Dedifferentiated amniotic fluid mesenchymal stem cell (primary cell): ENCODE measurements around the gene RFC3.

Experiments used
- DNase-seq: peaks from one replicate; pipeline ENCODE4 v3.0.0-alpha.2; 2016; ENCODE audit errors: extremely low spot score

The RFC3 gene

DNA sequence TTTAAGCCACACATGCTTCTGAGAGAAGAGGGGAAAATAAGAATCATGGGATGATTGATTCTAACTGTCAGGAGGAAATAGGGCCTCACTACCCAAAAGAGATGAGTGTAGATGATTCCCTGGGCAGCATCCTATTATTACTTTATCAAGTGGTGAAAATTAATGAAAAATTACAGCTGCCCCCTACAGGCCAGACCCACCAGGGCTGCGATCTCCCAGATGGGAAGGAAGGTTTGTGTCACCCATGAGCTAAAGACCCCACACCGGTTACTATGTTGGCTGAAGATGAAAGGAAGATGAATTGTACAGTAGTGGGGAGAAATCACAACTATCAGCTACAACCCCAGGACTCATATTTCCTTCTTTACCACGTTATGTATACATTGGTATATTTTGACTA, 49.5 kb downstream of the RFC3 start:
- no peak for DNase-seq

DNA sequence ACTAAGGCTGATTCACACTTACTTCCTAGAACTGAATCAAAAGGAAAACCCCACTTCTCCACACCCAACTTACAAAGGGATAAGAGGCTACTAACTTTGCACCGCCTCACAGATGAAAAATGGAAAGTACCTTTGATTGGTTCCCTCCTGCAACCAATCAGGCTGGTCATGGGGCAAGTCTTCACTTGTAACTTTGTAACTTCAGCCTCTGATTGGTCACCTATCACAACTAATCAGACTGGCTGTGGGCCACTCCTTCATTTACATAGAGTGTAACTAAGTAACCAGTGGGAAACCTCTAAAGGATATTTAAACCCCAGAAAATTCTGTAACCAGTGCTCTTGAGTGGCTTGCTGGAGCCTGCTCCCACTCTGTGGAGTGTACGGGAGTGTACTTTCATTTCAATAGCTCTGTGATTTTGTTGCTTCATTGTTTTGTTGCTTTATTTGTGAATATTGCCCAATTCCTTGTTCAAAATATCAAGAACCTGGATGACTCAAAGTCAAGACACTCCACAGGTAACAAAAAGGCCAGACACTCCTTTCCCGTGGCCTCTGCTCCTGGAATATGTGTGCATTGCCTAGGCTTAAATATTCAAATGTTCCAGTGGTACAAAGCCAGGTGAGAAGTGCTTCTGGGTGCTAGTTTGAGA, 50.5 kb downstream of the RFC3 start:
- no peak for DNase-seq

DNA sequence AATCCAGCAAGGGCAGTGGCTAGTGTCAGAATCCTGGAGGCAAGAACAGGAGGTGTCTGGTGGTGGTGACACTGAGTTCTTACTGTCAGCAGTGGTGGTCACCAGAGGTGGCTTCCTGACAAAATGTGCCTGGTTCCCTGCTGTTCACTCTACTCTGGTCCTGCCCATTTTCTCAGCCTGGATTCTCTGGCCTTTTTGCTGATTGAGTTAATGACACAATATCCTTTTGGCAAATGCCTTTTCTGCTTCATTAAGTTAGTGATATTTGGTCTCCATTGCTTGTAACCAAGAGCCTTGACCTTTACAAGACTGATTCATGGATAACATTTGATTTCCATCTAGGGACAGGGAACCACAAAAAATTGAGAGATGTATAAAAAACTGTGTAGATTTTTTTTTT, 51.1 kb downstream of the RFC3 start:
- DNase-seq, result no peak

DNA sequence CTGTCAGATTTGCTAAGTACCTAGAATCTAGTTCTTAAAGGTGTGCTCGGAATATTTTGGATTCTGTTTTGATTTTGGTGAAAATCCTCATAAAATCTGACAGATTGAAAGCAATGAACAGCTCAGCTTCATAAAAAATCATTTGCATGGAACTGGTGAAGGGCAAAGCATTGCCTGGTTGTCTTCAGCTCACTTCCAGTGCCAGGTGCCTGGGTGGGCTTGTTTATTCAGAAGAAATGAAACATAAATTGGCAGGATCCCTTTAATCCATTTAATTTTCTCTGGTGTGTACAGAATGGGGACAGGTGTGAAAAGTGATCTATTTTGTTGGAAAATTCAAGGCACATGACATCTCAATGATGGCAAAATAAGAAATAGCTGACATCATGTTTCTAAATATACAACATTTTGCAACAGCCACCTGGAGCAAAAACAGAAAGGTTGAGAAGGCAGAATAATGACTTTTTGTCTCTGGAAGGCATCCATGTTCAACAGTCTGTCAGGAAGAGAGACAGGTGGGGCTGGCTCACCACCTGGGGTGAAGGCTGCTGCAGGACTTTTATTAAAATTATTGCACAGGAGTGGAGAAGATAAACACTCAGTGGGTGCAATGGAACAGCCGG, 52.2 kb downstream of the RFC3 start:
- no peak for DNase-seq

DNA sequence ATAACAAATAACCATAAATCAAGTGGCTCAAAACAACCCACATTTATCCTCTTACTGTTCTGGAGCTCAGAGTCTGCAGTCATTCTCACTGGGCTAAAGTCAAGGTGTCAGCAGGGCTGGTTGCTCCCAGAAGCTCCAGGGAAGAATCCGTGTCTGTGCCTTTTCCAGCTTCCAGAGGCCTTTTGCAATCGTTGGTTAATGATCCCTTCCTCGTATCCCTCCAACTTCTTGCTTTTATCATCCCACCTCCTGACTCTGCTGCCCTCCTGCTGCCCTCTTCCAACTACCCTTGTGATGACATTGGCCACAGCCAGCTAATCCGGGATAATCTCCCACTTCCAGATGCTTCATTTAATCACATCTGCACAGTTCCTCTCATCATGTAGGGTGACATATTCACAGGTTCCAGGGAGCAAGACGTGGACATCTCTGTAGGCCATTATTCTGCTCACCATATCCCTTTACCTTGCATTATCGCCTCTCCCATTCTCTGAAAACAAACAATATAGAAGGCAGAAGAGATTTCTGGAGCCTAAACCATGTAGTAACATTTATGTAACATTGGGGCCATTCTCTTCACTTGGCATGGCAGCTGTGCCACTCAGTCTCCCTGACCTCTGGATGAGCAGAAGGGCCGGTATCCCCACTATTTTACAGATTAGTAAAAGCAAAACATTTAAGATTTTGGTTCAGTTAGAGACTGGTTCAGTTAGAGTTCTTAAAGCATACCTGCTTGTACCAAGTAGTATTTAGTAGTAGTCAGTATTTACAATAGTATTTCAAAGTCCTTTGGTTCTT, 53.5 kb downstream of the RFC3 start:
- no peak for DNase-seq

DNA sequence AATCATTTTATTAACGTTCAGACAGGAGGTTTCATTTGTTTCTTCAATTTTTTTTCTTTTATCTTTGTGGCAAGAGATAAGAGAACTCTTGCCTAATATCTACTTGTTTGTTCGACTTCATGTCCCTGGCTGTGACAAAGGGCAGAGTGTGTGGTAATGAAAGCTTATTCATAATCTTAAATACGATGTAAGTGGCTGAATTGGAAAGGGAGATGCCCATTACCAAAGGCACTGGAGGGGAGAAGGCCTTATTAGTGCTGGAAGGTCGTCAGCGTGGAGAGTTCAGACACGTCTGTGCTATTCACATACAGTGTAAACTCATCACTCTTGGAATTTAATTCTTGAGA, 54.0 kb downstream of the RFC3 start:
- DNase-seq, result no peak

DNA sequence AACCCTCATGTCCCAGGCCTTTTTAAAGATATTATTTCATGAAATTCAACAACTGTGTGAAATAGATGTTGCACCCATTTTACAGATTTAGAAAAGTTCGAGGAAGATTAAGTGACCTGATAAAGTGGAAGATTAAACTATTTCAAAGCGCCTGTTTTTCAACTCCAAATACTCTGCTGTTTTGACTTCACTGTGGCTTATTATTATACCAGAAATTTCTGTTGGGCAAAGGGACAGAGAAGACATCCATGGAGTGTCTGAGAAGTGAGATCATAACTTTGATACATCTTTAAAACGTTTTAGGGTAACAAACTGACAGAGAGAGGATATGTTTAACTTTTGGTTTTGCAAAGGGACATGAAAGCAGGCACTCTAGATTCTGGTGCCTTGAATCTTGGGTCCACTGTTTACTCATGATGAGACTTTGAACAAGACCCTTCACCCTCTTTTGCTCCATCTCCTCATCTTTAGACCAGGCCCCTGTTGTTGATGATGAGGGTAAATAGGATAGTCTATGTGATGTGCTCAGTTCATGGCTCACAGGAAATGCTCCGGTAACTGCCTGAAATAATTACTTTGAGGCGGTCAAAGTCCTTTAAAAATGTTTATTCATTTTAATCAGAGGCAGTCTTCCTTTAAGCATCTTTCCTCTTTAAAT, 55.4 kb downstream of the RFC3 start:
- DNase-seq, result no peak

DNA sequence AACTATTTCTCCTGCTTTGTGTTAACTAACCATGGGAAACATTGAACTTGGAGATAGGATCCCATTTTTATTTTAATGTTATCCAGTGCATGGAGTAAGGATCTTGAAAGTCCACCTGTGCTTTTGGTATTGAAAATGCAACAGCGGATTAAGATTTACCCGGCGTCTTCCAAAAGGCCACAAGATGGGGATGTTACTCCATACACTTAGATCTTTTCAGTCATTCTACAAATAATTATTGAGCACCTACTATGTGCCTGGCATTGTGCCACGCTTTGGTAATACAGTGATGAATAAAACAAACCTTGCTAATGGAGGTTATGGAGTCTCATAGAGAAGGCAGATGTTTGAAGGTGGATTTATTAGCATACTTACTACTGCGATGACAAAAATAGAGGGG, 56.9 kb downstream of the RFC3 start:
- no peak for DNase-seq

DNA sequence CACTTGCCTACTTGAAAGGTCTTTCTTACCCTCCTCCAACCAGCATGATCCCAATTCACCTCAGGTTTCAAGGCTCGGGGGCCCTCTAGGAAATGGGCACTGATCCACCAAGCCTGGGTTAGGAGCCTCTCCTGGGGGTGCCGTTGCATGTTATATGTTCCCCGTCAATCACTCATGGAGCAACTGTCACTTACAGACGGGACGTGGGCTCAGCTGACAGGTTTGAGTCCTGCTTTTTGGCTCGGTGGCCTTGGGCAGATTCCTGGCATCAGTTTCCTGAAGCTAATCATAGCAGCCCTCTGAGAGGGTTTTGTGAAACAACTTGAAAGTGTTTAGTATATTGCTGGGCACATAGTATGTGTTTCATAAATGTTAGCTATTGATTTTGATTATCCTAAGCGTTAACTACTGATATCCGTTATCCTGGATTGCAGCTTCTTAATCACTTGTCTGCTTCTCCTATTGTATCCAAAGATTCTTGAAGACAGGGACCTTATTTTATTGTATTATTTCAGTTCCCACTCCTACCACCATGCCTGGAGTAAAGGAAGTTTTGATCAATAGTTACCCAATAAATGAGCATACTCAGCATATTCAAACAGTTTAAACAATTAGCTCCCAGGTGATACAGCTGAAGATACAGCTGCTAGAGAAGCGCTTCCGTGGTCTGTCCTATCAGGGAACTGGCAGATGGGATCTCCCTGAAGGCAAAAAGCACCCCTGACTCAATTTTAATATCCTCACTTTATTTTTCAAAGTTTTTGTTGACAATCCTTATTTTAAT, 57.9 kb downstream of the RFC3 start:
- DNase-seq, result no peak

DNA sequence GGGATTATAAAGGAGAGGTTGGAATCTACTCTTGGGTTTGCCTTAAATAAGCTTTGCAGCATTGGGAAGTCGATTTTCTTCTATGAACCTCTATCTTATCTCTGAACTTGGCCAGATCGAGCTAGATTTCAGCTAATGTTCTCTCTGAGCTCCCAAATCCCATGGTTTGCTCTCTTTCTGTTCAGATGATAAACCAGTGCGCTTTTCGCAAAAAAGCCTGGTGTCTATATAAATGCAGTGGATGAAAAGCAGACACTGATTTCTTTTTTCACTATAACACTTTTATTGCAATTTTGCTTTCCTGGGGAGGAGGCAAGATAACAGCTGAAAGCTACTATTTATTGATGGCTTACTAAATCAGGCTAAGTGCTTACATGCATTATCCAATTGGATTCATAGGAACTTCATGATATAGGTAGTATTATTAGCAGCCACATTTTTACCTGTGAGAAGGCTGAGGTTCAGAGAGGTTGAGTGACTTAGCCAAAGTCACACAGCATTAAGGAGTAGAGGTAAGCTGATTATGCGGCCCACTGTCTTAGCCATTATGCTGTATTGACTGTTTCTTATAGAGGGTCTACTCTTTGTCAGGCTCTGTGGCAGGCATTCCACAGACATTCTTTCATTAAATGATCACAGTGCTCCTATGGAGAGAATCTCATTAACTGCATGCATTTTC, 58.9 kb downstream of the RFC3 start:
- no peak for DNase-seq

DNA sequence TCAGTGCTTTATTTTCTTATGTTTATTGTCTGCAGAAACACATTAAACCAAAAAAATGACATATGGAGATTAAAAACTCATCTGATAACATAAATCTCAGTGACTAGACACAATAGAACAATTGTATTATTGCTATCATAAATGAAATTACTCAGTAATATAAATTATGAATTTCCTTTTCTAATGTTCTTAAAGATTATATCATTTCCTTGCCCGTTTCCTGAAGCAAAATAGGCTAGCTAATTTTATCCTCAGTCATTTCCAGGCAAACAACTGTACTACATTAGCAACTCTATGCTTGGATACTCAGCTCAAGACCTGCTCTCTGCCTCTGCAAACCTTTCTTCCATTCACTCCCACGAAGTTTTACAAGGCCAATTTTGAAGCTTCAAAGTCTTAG, 61.2 kb downstream of the RFC3 start:
- no peak for DNase-seq

DNA sequence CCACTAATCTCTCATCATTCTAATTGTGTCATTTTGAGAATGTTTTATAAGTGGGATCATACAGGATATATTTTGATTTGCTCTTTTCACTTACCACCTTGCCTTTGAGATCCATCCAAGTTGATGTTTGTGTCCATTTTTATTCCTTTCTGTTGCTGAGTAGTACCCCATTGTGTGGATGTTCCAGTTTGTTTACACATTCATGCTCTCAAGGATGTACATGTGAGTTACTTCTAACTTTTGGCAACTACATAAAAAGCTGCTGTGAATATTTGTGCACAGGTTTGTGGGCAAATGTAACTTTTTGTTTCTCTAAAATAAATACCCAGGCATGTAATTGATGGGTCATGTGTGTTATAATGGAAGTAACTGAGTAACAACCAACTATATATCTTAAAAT, 64.9 kb downstream of the RFC3 start:
- no peak for DNase-seq

DNA sequence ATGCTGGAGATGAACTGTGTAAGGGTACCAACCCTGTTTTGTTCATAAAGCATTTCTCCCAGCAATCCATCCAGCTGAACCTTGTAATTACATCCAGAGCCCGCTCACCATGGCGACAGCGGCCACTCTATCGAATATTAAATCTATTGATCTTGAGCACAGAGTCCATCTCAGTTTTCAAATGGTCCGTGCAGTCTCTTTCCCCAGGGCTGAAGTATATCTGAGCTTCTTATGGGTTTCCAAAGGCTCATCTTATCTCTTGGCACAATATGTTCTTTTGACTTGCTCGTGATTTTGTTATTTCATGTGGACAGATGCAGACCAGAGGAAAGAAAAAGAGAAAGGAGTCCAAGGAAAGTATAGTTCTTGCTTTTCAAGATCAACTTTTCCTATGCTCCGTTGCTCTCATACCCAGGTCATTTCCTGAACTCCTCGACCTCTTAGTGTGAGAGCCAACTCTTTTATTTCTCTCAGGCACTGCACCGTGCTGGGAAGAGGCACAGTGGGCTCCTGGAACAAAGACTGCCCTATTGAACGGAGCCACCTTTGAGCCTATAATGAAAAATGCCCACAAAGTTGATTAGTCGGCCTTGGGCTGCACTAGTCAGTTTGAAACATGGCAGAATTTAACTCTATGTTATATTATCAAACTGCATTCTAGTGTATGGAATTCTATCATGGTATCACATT, 66.7 kb downstream of the RFC3 start:
- DNase-seq, result no peak
